Inferior parietal cortex (tissue), 1 donor: ENCODE results near the gene SSBP1.
"Not testable (repeated sequence)": the region's sequence is repeated elsewhere in the genome, so short reads cannot be mapped to it uniquely, and the experiment has no call there.

Source experiments
- DNase-seq: peaks from one replicate; pipeline ENCODE4 v3.0.0-alpha.2; 2016; ENCODE audit errors: extremely low spot score

SSBP1 gene

GRCh38 chr7:141737836-141738591 is at the start of gene SSBP1:
Gene SSBP1 (plus strand): TSS chr7:141738358. CDS start chr7:141739167, 809 bp downstream.
- DNase-seq, result peak; percentile 99

GRCh38 chr7:141689072-141689825 is 48.9 kb upstream of the SSBP1 start:
- not testable (repeated sequence) for DNase-seq

GRCh38 chr7:141691540-141691939 is 46.6 kb upstream of the SSBP1 start:
- no peak for DNase-seq

- no peak for DNase-seq
Measured at GRCh38 chr7:141691961-141692360, 46.2 kb upstream of the SSBP1 start.

GRCh38 chr7:141693082-141693481 is 45.1 kb upstream of the SSBP1 start:
- no peak for DNase-seq

GRCh38 chr7:141695803-141696289 is 42.3 kb upstream of the SSBP1 start:
- no peak for DNase-seq

- no peak for DNase-seq
Measured at GRCh38 chr7:141696348-141696747, 41.8 kb upstream of the SSBP1 start.

GRCh38 chr7:141697211-141697871 is 40.8 kb upstream of the SSBP1 start:
- peak; percentile 75 for DNase-seq

DNA sequence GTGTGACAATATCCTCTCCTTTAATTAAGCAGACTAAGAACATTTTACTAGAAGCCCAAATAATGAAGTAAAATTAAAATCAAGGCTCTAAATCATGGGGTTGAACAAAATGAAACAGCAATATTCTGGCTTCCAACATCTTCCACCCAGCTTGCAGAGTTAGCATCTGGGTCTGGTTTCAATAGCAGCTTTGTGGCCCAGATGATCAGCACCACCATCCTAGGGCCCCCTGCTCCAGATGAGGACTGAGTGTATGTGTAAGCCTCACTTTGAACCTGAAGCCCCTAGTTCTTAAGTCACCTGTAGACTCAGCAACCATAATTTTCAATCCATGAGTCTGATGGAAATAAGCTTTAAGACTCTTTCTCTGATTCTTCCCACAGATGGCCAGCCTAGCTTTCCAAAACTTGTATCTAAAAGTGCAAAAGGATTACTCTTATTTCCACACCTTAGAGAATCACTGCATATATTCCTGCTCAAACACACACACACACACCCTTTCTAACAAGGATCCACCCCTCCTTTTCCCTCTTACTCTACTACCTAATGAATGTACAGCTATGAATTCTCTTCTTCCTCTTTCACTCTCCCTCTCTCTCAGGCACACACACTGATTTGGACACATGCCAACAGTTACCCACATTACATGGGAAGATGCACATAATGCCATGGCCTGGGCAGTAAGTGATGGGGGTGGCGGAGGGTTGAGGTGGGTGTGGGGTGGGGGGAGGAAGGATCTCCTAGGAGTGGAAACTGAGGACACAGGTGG is 39.7 kb upstream of the SSBP1 start:
- no peak for DNase-seq

DNA sequence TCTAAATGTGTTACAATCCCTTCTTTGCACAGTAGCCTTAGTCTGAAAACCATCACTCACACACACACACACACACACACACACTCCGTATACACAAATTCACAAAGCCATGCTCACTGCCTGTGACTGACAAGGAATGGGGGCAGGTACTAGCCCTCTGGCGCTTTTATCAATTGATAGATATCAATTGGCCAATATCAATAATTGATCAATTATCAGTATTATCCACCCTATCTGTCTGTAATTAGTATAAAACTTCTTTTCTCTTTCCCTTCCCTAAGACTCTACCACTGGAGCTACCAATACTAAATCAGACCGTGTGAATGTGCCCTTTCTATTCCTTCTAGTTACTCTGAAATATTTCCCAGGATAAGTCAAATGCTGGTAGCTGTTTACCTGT is 38.3 kb upstream of the SSBP1 start:
- no peak for DNase-seq

DNA sequence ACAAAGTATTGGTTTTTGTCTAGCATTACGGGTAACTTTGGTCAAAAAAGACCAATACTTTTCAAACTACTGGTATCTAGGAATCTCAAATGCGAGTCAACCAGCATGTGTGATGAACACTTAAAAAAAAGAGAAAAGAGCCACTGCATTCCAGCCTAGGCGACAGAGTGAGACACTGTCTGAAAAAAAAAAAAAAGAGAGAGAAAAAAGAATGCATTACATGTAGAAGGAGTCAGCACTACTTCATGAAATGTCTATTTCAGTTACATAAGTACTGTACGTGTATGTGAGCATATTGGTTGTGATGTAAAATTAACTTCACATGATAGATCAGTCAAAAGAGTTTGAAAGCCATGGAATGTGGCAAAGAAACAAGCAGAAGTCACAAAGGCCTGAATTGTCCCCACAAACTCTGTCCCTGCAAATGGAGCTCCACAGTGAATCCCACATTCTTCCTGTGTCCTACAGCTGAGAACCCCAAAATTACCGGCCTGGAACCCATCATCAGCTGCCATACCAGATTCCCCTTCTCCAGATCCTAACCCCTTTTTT is 37.8 kb upstream of the SSBP1 start:
- DNase-seq, result no peak

GRCh38 chr7:141700848-141701371 is 37.2 kb upstream of the SSBP1 start:
- no peak for DNase-seq

DNA sequence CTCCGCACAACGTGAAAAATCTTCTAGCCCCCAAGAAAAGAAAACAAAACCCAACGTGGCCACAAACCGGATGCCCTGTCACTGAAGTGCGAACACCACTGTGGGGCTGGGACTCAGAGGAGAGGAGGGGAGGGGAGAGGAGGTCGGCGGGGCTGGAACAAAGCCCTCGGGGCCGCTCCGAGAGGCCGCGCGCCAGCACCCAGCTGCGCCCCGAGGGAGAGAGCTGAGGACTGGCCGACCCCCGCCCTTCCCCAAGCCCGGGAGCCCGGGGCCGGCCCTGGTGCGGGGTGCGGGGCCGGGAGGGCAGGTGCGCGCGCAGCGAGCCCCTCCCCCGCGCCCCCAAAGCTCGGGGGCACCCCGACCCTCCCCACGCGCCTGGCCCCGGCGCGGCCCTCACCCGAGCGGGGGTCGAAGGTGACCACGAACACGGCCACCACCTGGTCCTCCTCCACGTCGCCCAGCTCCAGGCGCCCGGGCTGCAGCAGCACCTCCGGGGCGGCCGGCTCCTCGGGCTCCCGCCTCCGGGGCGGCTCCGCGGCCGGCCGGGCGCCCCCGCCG is 36.6 kb upstream of the SSBP1 start:
- DNase-seq, result no peak

GRCh38 chr7:141702047-141702567 is 36.1 kb upstream of the SSBP1 start, which contains the start of gene DENND11:
Gene DENND11 (minus strand): TSS chr7:141702166. CDS start chr7:141702153, 13 bp downstream.
- no peak for DNase-seq

DNA sequence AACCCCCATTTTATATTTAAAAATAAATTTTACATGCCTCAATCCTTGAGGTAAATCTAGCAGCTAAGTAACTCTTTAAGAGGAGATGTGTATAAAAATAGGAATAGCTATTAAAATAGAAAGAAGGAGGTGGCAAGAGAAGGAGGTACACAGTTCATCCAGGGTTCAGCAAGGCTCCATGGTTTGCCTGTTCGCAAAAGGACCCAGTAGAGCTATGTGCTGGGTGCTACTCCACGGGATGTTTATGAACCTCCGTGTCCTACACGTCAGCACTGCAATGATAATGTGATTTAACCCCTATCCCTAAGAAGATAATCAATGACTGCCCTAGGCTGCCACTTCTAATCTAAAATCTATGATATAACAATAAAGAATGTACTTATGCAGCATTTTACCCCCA is 35.3 kb upstream of the SSBP1 start:
- no peak for DNase-seq

GRCh38 chr7:141704112-141704511 is 34.0 kb upstream of the SSBP1 start:
- DNase-seq, result no peak

GRCh38 chr7:141704741-141705140 is 33.4 kb upstream of the SSBP1 start:
- no peak for DNase-seq

- no peak for DNase-seq
Measured at GRCh38 chr7:141706239-141707064, 31.7 kb upstream of the SSBP1 start.

DNA sequence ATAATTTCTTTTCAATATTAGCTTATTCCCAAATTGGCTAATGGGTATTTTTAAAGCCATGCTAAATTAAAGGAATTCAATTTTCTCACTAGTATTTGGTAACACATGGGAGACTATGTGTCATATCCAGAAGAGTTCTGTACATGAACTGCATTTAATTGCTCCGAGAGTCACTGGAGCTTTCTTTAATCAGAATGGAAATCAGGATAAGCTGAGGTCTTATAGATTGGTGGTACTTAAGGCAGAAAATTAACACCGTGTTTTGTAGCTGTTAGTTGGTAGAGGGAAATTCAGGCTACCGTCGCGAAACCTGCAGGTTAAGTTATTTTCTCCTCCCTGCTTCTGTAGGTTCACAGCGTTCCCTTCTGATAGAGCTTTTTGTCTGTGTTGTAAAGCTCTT is 29.8 kb upstream of the SSBP1 start, which contains the start of gene WEE2:
TSS of gene WEE2 (plus strand) at position 3 of the 400 bp plus-strand sequence. CDS start 406 bp downstream, outside the sequence.
- no peak for DNase-seq
